ENCODE data around the gene ACAA1.
"Not testable (repeated sequence)": the region's sequence is repeated elsewhere in the genome, so short reads cannot be mapped to it uniquely, and the experiment has no call there.

DNA sequence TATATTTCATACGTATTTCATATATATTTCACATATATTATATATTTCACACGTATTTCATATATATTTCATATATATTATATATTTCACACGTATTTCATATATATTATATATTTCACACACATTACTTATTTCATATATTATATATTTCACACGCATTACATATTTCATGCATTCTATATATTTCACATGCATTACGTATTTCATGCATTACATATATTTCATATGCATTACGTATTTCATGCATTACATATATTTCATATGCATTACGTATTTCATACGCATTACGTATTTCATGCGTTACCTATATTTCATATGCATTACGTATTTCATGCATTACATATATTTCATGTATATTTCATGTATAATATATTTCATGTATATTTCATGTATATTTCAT, 23.8 kb upstream of the ACAA1 start:
- TF ChIP-seq CTCF, EP300, POLR2A (IDR thresholded peaks at IDR 0.05): not testable (repeated sequence)

All from ovary (tissue), 3 donors.